K562 (cell line): ENCODE results near the gene POLR3GL. TPM values are rescaled to one million over a fixed set of nuclear protein-coding genes. Genes with fewer than 3 reads are reported as not detected.

ENCODE experiments used
- FOXK1 ChIP-seq: sonication (generic); formaldehyde crosslinking; IDR thresholded peaks from 2 replicates; pipeline ENCODE4 v1.8.0; 2022; ENCODE audit warnings: missing genetic modification reagents, mild to moderate bottlenecking, borderline replicate concordance
- HMBOX1 ChIP-seq: sonication (generic); IDR thresholded peaks from 2 replicates; pipeline ENCODE4 v1.6.1; 2016
- HNRNPL ChIP-seq: fragments of 200-400 bp; formaldehyde crosslinking; IDR thresholded peaks from 2 replicates; pipeline ENCODE4 v1.6.1; 2017; ENCODE audit warnings: low read depth, mild to moderate bottlenecking, low read length
- PCBP2 ChIP-seq: fragments of 200-400 bp; formaldehyde crosslinking; IDR thresholded peaks from 2 replicates; pipeline ENCODE4 v1.6.1; 2018; ENCODE audit warnings: low read length, low read depth, mild to moderate bottlenecking, moderate library complexity; ENCODE audit not compliant: poor library complexity, severe bottlenecking
- RFX1 ChIP-seq: fragments of 450-650 bp; IDR thresholded peaks from 2 replicates; pipeline ENCODE4 v1.6.1; 2016; ENCODE audit warnings: mild to moderate bottlenecking, moderate library complexity
- TEAD1 ChIP-seq, 2 experiments: fragments of 450-650 bp in 1 of 2; sonication (generic) in 1 of 2; formaldehyde crosslinking; IDR thresholded peaks; 2 replicates each; pipeline versions ENCODE4 v1.4.0 to v1.8.0; 2020 to 2022; ENCODE audit warnings: mild to moderate bottlenecking in 2 of 2, missing genetic modification reagents in 1 of 2
- THRAP3 ChIP-seq: fragments of 450-650 bp; IDR thresholded peaks from 2 replicates; pipeline ENCODE4 v1.6.1; 2016; ENCODE audit warnings: mild to moderate bottlenecking, inconsistent platforms, borderline replicate concordance
- TRIM24 ChIP-seq, 2 experiments: fragments of 450-650 bp; IDR thresholded peaks; 2 replicates each; pipeline ENCODE4 v1.6.1; 2016
- ZBTB34 ChIP-seq: fragments of 250-450 bp; sonication (Bioruptor Pico); IDR thresholded peaks from 2 replicates; pipeline ENCODE4 v1.8.0; 2021; ENCODE audit warnings: mild to moderate bottlenecking, moderate library complexity
- ZFP91 ChIP-seq: sonication (generic); formaldehyde crosslinking; IDR thresholded peaks from 2 replicates; pipeline ENCODE4 v1.8.0; 2022; ENCODE audit warnings: mild to moderate bottlenecking, missing genetic modification reagents
- ZNF395 ChIP-seq: fragments of 200-800 bp; sonication (Bioruptor generic); IDR thresholded peaks from 2 replicates; pipeline ENCODE4 v1.6.1; 2017; ENCODE audit warnings: missing genetic modification characterization, missing compliant biosample characterization
- ZNF583 ChIP-seq: fragments of 250-450 bp; sonication (Bioruptor Pico); IDR thresholded peaks from 2 replicates; pipeline ENCODE4 v1.4.0; 2020
- ZNF584 ChIP-seq: fragments of 200-800 bp; sonication (Bioruptor generic); IDR thresholded peaks from 2 replicates; pipeline ENCODE4 v1.6.1; 2016; ENCODE audit warnings: low read depth, mild to moderate bottlenecking, missing genetic modification characterization, missing compliant biosample characterization
- polyA plus RNA-seq, 8 experiments: library from polyadenylated mRNA; depleted of rRNA in 4 of 8; stranded (reverse) in 5 of 8; unstranded in 3 of 8; fragments of >200 nt; fragmentation: Nextera tagmentation in 2 of 8; fragmentation: Illumina TruSeq in 1 of 8; extraction: Ambion mirVana in 2 of 8; extraction: Trizol in 1 of 8; gene quantifications; 2 replicates each; pipeline versions ENCODE4 v1.2.1 to v1.2.3, GENCODE V29; 2011 to 2014; ENCODE audit warnings: inconsistent platforms in 1 of 8, missing spikeins in 1 of 8
- total RNA-seq, 7 experiments: library from RNA; depleted of rRNA in 6 of 7; stranded (reverse); fragments of >200 nt in 6 of 7; fragmentation: Illumina TruSeq in 2 of 7; extraction: Trizol in 2 of 7; gene quantifications; 2 replicates each; pipeline versions ENCODE4 v1.2.1 to v1.2.3, GENCODE V29; 2011 to 2021; ENCODE audit warnings: low replicate concordance in 1 of 7
- TF ChIP-seq, protein P1 (sequence below): fragments of 450-650 bp; conservative IDR thresholded peaks from 2 replicates; pipeline ENCODE4 v1.6.1; 2016; ENCODE audit warnings: missing genetic modification characterization, low read depth, mild to moderate bottlenecking, control low read depth, missing compliant biosample characterization
- TF ChIP-seq, protein P2 (sequence below), 2 experiments: fragments of 200-800 bp in 1 of 2; sonication (Bioruptor generic) in 1 of 2; sonication (generic) in 1 of 2; formaldehyde crosslinking in 1 of 2; IDR thresholded peaks in 1 of 2; conservative IDR thresholded peaks in 1 of 2; 2 replicates each; pipeline versions ENCODE4 v1.5.0 to v1.6.1; 2016 to 2020; ENCODE audit warnings: missing compliant biosample characterization in 1 of 2, missing genetic modification characterization in 1 of 2, missing genetic modification reagents in 1 of 2
- TF ChIP-seq, protein P3 (sequence below): fragments of 450-650 bp; formaldehyde crosslinking; IDR thresholded peaks from 2 replicates; pipeline ENCODE4 v1.4.0; 2020; ENCODE audit warnings: mild to moderate bottlenecking, moderate library complexity

POLR3GL gene
- total and polyA plus RNA-seq, 9 of the 15 experiments (the other 6 are each of a cell fraction or from before 2014, with no cell fraction given) = 14.6 to 48.4 (median 38.2) TPM

- TF ChIP-seq HMBOX1 = peak; percentile 15; the same call in 1 of the 2 replicates
- TF ChIP-seq RFX1 = no peak
- TF ChIP-seq PCBP2 = no peak
- TF ChIP-seq ZFP91 = no peak
- TF ChIP-seq TRIM24 (IDR thresholded peaks at IDR 0.05) = peak in 1 of 2 experiments; percentile 21; a peak in 1 of 4 replicates
- no peak; the same call in 1 of the 2 replicates for TF ChIP-seq THRAP3
- TF ChIP-seq ZBTB34 (CRISPR knock-in tag) = no peak
- TF ChIP-seq ZNF583 (CRISPR knock-in tag) = no peak
- no peak for TF ChIP-seq HNRNPL
- TF ChIP-seq, protein P1, sequence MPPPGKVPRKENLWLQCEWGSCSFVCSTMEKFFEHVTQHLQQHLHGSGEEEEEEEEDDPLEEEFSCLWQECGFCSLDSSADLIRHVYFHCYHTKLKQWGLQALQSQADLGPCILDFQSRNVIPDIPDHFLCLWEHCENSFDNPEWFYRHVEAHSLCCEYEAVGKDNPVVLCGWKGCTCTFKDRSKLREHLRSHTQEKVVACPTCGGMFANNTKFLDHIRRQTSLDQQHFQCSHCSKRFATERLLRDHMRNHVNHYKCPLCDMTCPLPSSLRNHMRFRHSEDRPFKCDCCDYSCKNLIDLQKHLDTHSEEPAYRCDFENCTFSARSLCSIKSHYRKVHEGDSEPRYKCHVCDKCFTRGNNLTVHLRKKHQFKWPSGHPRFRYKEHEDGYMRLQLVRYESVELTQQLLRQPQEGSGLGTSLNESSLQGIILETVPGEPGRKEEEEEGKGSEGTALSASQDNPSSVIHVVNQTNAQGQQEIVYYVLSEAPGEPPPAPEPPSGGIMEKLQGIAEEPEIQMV (tag) = no peak
- no peak for TF ChIP-seq FOXK1 (CRISPR knock-in tag)
- TF ChIP-seq, protein P2, sequence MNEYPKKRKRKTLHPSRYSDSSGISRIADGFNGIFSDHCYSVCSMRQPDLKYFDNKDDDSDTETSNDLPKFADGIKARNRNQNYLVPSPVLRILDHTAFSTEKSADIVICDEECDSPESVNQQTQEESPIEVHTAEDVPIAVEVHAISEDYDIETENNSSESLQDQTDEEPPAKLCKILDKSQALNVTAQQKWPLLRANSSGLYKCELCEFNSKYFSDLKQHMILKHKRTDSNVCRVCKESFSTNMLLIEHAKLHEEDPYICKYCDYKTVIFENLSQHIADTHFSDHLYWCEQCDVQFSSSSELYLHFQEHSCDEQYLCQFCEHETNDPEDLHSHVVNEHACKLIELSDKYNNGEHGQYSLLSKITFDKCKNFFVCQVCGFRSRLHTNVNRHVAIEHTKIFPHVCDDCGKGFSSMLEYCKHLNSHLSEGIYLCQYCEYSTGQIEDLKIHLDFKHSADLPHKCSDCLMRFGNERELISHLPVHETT (CRISPR knock-in tag; conservative IDR thresholded peaks at IDR 0.05 in 1 of 2, IDR thresholded peaks at IDR 0.05 in 1 of 2) = 0 out of 4 replicates have a peak, but pooled peaks of 1 of the 2 experiments have one; percentile 6
- TF ChIP-seq, protein P3, sequence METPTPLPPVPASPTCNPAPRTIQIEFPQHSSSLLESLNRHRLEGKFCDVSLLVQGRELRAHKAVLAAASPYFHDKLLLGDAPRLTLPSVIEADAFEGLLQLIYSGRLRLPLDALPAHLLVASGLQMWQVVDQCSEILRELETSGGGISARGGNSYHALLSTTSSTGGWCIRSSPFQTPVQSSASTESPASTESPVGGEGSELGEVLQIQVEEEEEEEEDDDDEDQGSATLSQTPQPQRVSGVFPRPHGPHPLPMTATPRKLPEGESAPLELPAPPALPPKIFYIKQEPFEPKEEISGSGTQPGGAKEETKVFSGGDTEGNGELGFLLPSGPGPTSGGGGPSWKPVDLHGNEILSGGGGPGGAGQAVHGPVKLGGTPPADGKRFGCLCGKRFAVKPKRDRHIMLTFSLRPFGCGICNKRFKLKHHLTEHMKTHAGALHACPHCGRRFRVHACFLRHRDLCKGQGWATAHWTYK = peak; percentile 98
- TF ChIP-seq ZNF584 (CRISPR knock-in tag) = no peak
- TF ChIP-seq TEAD1 (CRISPR knock-in tag; IDR thresholded peaks at IDR 0.05) = peak; percentile 22 to 58; a peak in 1 of 4 replicates
- no peak for TF ChIP-seq ZNF395 (CRISPR knock-in tag)
Measured at GRCh38 chr1:145991735-145992412, 27.4 kb downstream of the POLR3GL start (continued).
